GM19452 (cell line): Measurements from ENCODE around the gene ZCCHC24.

Experiments used
- ATAC-seq: cut with Tn5 transposase; IDR thresholded peaks from one replicate; pipeline ENCODE4 v1.9.1; 2021; ENCODE audit not compliant: unreplicated experiment

The ZCCHC24 gene

GRCh38 chr10:79385804-79386531 lies 59.5 kb downstream of the ZCCHC24 start:
- no peak for ATAC-seq

GRCh38 chr10:79385392-79385795 lies 60.0 kb downstream of the ZCCHC24 start:
- ATAC-seq, result no peak

- ATAC-seq, result no peak
Observed at GRCh38 chr10:79384773-79385391, 60.5 kb downstream of the ZCCHC24 start.

GRCh38 chr10:79383974-79384606 lies 61.3 kb downstream of the ZCCHC24 start:
- no peak for ATAC-seq

GRCh38 chr10:79382491-79382941 lies 62.9 kb downstream of the ZCCHC24 start:
- no peak for ATAC-seq

GRCh38 chr10:79381804-79382221 lies 63.6 kb downstream of the ZCCHC24 start:
- ATAC-seq, result no peak

- ATAC-seq, result no peak
Observed at GRCh38 chr10:79380946-79381721, 64.3 kb downstream of the ZCCHC24 start.

- no peak for ATAC-seq
Observed at GRCh38 chr10:79380125-79380945, 65.1 kb downstream of the ZCCHC24 start.

GRCh38 chr10:79379512-79380124 lies 65.8 kb downstream of the ZCCHC24 start:
- no peak for ATAC-seq

- no peak for ATAC-seq
Observed at GRCh38 chr10:79378647-79379511, 66.5 kb downstream of the ZCCHC24 start.

GRCh38 chr10:79378383-79378646 lies 67.1 kb downstream of the ZCCHC24 start:
- no peak for ATAC-seq

GRCh38 chr10:79377557-79378382 lies 67.7 kb downstream of the ZCCHC24 start:
- no peak for ATAC-seq

- ATAC-seq, result no peak
Observed at GRCh38 chr10:79376751-79377556, 68.5 kb downstream of the ZCCHC24 start.

- ATAC-seq, result no peak
Observed at GRCh38 chr10:79376078-79376628, 69.3 kb downstream of the ZCCHC24 start.

GRCh38 chr10:79375321-79376077 lies 69.9 kb downstream of the ZCCHC24 start:
- ATAC-seq, result no peak

- no peak for ATAC-seq
Observed at GRCh38 chr10:79374312-79375191, 70.9 kb downstream of the ZCCHC24 start.
